ENCODE results near the gene OTP.
A peak's percentile ranks its signal among the peaks of the same experiment; 100 is the strongest.

OTP gene

DNA sequence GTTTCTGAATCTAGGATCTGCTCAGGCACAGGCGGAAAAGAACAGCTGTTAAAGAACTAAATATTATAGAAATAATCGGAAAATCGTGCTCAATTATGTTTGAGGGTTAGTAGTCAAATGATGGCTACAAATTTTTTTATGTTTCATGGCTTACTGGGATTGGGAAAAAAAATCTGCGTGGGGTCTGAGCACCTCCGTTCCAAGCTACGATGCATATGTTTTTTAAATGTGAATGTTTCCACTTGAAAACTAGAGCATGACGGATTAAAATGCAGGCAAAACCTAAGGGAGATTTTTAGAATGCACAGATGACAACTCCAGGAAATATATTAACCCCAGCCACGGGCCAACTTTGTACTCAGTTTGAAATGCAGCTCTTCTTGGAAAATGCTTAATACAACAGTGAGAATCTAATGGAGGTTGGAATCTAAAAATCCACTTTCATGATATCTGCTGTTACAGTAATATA lies 5.3 kb downstream of the OTP start:
- TF ChIP-seq, protein P1, sequence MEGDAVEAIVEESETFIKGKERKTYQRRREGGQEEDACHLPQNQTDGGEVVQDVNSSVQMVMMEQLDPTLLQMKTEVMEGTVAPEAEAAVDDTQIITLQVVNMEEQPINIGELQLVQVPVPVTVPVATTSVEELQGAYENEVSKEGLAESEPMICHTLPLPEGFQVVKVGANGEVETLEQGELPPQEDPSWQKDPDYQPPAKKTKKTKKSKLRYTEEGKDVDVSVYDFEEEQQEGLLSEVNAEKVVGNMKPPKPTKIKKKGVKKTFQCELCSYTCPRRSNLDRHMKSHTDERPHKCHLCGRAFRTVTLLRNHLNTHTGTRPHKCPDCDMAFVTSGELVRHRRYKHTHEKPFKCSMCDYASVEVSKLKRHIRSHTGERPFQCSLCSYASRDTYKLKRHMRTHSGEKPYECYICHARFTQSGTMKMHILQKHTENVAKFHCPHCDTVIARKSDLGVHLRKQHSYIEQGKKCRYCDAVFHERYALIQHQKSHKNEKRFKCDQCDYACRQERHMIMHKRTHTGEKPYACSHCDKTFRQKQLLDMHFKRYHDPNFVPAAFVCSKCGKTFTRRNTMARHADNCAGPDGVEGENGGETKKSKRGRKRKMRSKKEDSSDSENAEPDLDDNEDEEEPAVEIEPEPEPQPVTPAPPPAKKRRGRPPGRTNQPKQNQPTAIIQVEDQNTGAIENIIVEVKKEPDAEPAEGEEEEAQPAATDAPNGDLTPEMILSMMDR (IDR thresholded peaks at IDR 0.05; ENCODE audit: low read depth, low read length), result no peak
- H3K4me3 ChIP-seq (ENCODE audit: low read depth, low read length), result no peak overlapping the region

DNA sequence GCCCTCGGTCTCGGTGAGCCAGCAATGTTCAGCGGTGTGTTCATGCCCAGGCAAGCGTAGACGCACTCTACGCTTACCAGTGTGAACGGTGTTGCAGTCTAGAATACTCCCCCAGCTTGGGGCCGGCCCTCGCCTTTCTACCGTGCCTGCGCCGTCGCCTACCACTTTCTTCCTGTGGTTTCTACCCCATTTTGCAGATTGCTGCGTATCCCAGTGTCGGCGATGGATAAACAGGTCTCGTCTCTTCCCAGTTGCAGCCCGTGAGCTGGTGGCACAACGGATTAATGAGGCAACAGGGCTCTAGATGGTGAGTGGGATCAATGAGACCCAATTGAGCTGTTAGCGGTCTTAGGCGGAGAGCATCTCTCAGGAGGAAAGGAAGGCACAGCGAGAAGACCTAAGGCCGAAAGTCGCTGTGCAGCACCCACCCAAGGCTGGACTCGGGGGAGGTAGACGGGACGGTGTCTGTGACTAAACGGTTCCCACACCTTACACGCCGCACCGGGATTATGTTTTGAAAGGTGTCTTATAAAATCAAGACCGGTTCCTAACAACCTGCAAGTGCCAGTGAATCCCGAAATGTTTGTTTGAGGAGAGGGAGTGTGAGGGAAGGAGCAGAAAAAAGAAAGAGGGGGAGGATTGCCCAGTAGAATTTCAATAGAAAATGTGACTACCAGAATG lies 5.8 kb downstream of the OTP start:
- TF ChIP-seq, protein P1 (IDR thresholded peaks at IDR 0.05; ENCODE audit: low read depth, low read length), result no peak
- no peak overlapping the region for H3K4me3 ChIP-seq (ENCODE audit: low read depth, low read length)

DNA sequence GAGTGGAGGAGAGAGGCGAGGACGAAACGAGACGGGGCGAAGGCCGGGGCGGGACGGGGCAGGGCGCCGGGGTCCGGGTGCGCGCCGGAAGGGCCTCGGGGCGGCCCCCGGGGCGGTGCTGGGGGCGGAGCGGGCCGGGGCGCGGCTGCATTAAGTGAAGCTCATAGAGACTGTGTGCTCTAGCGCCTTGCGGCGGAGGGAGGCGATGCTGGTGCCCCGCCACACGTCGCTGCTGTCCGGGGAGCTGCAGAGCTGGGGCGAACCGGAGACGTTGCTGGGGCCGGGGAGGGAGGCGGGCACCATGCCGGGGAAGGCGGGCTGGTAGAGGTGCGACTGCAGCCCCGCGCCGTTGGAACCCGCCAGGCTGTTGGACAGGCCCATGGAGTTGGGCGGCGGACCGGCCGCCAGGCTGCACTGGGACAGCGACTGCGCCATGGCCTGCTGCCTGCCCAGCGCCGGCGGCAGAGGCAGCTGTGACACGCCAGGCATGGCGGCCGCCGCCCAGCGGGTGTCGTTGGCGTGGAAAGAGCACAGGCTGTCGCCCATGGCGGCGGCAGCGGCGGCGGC lies 8.3 kb downstream of the OTP start:
- TF ChIP-seq, protein P1 (IDR thresholded peaks at IDR 0.05; ENCODE audit: low read depth, low read length), result no peak
- peak overlapping the region; percentile 50 for H3K4me3 ChIP-seq (ENCODE audit: low read depth, low read length)

DNA sequence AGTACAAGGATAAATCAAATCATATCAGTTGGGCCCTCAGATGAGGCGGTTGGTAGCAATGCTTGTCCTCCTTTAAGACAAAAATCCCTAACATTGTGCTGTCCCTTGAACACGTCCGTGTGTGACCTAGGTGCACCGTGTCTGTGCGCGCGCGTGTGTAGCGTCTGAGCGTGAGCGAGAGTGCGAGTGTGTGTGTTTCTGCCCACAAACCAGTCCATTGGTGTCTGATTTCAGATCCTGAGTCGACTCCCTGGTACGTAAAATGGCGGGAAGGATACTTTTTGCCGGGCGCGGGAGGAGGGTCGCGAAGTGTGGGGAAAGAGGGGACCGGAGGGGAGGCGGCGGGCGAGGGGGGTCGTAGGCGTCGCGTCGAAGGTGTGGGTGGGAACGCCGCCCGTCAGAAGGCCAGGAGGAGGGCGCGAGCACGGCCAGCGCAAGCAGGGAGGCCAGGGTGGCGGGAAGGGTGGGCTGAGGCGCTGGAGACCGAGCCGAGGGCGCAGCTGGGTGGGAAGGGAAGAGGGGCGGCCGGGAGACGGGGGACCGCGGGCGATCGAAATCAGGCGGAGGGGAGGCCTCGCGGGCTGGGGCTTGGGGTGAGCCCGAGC lies 8.9 kb downstream of the OTP start:
- TF ChIP-seq, protein P1 (IDR thresholded peaks at IDR 0.05; ENCODE audit: low read depth, low read length), result no peak
- H3K4me3 ChIP-seq (ENCODE audit: low read depth, low read length), result no peak overlapping the region; the same call in 1 of the 2 replicates

DNA sequence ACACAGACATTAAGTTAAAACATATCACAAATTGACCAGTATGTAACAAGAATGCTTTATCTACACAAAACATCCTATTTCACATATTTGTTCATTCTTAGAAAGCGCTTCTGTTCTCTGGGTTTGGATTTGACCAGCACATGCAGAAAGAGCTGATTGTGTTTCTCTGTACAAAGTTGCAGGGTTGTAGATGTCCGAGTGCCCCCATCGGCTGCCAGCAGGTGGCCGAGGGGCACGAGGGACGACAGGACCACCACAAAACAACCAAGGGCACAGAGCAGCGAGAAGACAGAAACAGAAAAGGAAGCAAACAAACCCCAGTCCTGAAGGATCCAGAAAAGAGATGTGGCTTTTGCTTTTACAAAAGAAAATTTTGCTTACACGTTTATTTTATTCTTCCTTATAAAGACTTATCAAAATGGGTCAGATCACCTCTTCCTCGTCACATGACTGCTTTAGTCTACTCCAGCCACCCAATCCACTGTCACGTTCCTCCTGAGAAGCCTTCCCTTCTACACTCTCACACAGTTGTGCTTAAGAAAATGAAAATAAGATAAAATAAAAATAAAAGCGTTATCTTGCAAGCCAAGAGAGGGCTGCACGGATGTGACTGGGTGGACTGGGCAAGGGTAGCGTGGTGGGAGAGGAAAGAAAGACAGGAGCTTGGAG lies 9.5 kb downstream of the OTP start:
- TF ChIP-seq, protein P1 (IDR thresholded peaks at IDR 0.05; ENCODE audit: low read depth, low read length), result no peak
- H3K4me3 ChIP-seq (ENCODE audit: low read depth, low read length), result no peak overlapping the region

DNA sequence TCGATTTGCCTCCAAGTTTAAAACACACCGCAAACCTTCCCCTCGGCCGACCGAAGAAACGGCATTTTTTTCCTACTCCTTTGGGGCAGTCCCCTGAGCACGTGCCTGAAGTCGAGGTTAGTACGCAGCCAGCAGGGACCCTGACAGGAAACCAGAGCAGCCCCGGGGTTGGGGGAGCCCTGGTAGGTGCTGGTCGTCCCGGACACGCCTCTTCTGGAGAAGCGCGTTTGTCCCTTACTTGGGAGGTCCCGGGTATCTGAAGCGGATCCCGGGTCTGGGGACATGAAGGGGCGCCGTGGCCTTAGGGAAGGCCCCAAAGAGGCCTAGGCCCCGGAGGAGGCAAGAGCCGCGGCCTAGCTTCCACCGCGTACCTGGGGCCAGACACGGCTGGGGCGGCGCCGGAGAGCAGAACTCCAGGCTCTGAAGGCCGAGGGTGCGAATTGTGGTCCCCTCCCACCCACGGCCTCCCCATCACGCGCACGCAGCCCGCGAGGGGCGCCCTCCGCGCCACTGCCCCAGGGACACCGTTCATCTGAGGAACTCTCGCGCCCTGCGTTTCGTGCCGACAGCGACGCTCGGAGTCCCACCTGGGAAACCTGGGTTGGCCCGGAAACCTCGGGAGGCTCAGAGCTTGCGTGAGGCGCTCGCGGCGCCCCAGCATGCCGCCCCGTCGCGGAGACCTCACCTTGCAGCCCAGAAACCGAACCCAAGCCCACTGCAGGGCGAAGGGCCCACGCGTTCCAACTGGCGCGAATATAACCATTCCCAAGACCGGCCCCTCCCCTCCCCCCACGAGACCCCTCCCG lies 10.4 kb downstream of the OTP start:
- TF ChIP-seq, protein P1 (IDR thresholded peaks at IDR 0.05; ENCODE audit: low read depth, low read length), result no peak
- H3K4me3 ChIP-seq (ENCODE audit: low read depth, low read length), result no peak overlapping the region
